OCI-LY3 (cell line): ENCODE results near the gene MARK3.

Source experiments
- CTCF ChIP-seq: fragments of 200-600, 300-600 bp; sonication (generic); IDR thresholded peaks from 2 replicates; pipeline ENCODE4 v1.5.1; 2014; ENCODE audit warnings: antibody characterized with exemption, low read length, low read depth
- EZH2phosphoT487 ChIP-seq: fragments of 200-600 bp; shearing (Covaris generic); IDR thresholded peaks from 2 replicates; pipeline ENCODE4 v1.6.1; 2018; ENCODE audit warnings: antibody characterized with exemption, mixed run types, low read depth

GRCh38 chr14:103348154-103348553 lies 37.1 kb upstream of the MARK3 start:
- TF ChIP-seq CTCF (no peak), EZH2phosphoT487 (no peak)
